KMS-11 (cell line): Measurements from ENCODE around the gene POLR2L.

ENCODE experiments used
- H2AFZ ChIP-seq: fragments of 200-600 bp; sonication (generic); 2 replicates; pipeline ENCODE4 v1.6.1; 2016; ENCODE audit warnings: antibody characterized with exemption, mixed run types, low read depth
- H3K27ac ChIP-seq: fragments of 200-600 bp; sonication (generic); 2 replicates; pipeline ENCODE4 v1.6.1; 2016; ENCODE audit warnings: mild to moderate bottlenecking, mixed run types
- H3K27me3 ChIP-seq: fragments of 200-600 bp; sonication (generic); 2 replicates; pipeline ENCODE4 v1.6.1; 2017; ENCODE audit warnings: mild to moderate bottlenecking, low read depth, mixed run types, moderate library complexity; ENCODE audit not compliant: insufficient read depth
- H3K36me3 ChIP-seq: fragments of 200-600 bp; sonication (generic); 2 replicates; pipeline ENCODE4 v1.6.1; 2017; ENCODE audit warnings: mild to moderate bottlenecking, mixed run types; ENCODE audit not compliant: insufficient read depth
- H3K4me1 ChIP-seq: fragments of 200-600 bp; sonication (generic); 2 replicates; pipeline ENCODE4 v1.6.1; 2016; ENCODE audit warnings: mild to moderate bottlenecking, low read depth, mixed run types; ENCODE audit not compliant: poor library complexity, severe bottlenecking
- H3K4me2 ChIP-seq: fragments of 200-600 bp; sonication (generic); 2 replicates; pipeline ENCODE4 v1.7.0; 2016; ENCODE audit warnings: mild to moderate bottlenecking, mixed run types
- H3K4me3 ChIP-seq: fragments of 200-600 bp; sonication (generic); IDR thresholded peaks from 2 replicates; pipeline ENCODE4 v1.6.1; 2017; ENCODE audit warnings: low read depth, low read length, mixed read lengths; ENCODE audit not compliant: insufficient read depth
- H3K79me2 ChIP-seq: fragments of 200-600 bp; sonication (generic); 2 replicates; pipeline ENCODE4 v1.6.1; 2016; ENCODE audit warnings: low read depth, mixed run types; ENCODE audit not compliant: insufficient read depth
- H3K9ac ChIP-seq: fragments of 200-600 bp; sonication (generic); 2 replicates; pipeline ENCODE4 v1.6.1; 2016; ENCODE audit warnings: mild to moderate bottlenecking, mixed run types
- H4K20me1 ChIP-seq: fragments of 200-600 bp; sonication (generic); 2 replicates; pipeline ENCODE4 v1.6.1; 2016; ENCODE audit warnings: mild to moderate bottlenecking, mixed run types; ENCODE audit not compliant: insufficient read depth
- TF ChIP-seq, protein P1 (sequence below): fragments of 200-600 bp; sonication (generic); conservative IDR thresholded peaks from 2 replicates; pipeline ENCODE4 v1.6.1; 2017; ENCODE audit warnings: low read depth, mild to moderate bottlenecking, antibody characterized with exemption, low read length, moderate library complexity, mixed read lengths

The POLR2L gene

DNA sequence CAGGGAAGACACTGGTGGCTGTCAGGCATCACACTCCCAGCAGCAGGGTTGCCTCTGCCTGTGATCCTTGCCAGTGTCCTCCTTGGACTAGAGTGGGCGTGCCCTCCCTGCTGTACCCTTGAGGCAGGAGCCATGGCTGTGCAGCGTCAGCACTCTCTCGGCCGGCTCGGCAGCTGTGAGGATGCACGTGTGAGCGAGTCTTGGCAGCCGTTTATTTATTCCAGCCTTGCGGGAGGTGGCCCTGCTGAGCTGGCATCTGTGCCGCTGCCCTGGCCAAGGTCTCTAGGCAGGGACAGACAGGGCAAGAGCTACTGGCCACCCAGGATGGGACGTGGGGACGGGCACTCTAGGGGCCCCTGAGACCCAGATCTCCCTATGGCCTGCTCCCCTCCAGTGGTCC is 34.2 kb upstream of the POLR2L start:
- no peaks in the 10 kb centered on the region for H3K79me2 ChIP-seq
- H3K4me2 ChIP-seq, result no peak overlapping the region
- H3K4me3 ChIP-seq, result no peak overlapping the region
- no peak overlapping the region for H3K27ac ChIP-seq
- H3K36me3 ChIP-seq, result no peaks in the 10 kb centered on the region
- no peaks in the 10 kb centered on the region for H3K27me3 ChIP-seq
- TF ChIP-seq, protein P1, sequence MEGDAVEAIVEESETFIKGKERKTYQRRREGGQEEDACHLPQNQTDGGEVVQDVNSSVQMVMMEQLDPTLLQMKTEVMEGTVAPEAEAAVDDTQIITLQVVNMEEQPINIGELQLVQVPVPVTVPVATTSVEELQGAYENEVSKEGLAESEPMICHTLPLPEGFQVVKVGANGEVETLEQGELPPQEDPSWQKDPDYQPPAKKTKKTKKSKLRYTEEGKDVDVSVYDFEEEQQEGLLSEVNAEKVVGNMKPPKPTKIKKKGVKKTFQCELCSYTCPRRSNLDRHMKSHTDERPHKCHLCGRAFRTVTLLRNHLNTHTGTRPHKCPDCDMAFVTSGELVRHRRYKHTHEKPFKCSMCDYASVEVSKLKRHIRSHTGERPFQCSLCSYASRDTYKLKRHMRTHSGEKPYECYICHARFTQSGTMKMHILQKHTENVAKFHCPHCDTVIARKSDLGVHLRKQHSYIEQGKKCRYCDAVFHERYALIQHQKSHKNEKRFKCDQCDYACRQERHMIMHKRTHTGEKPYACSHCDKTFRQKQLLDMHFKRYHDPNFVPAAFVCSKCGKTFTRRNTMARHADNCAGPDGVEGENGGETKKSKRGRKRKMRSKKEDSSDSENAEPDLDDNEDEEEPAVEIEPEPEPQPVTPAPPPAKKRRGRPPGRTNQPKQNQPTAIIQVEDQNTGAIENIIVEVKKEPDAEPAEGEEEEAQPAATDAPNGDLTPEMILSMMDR, result no peak
- H2AFZ ChIP-seq, result no peak overlapping the region
- H3K9ac ChIP-seq, result no peak overlapping the region
- H4K20me1 ChIP-seq, result no peaks in the 10 kb centered on the region
- H3K4me1 ChIP-seq, result peaks cover 4% of the 10 kb centered on the region

DNA sequence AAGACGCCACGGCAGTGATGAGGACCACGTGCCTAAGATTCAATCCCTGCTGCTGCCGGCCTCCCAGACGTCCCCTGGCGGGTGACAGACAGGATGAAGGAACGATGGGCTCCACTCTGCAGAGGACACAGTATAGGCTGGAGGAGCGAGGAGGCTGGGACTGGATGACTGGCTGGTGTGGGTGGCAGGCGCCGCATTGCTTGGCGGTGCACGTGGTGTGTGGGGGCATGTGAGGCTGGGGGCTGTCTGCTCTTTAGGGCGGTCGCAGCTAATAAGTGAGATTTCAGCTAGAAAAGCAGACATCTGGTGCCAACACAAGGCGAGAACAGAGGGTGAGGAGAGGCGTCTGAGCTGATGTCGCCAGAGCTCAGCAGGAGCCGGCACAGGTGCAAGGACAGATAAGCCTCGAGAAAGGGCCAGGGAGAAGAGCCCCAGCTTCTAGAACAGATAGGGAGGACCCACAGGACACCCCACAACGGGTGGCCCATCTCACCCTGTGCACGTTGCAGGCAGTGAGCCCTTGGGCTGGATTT is 33.5 kb upstream of the POLR2L start:
- H3K4me1 ChIP-seq, result peaks cover 4% of the 10 kb centered on the region
- no peaks in the 10 kb centered on the region for H3K79me2 ChIP-seq
- no peak overlapping the region for H3K27ac ChIP-seq
- H3K36me3 ChIP-seq, result no peaks in the 10 kb centered on the region
- no peaks in the 10 kb centered on the region for H4K20me1 ChIP-seq
- H3K4me3 ChIP-seq, result no peak overlapping the region
- no peak overlapping the region for H3K4me2 ChIP-seq
- no peak overlapping the region for H3K9ac ChIP-seq
- no peak overlapping the region for H2AFZ ChIP-seq
- TF ChIP-seq, protein P1, result no peak
- no peaks in the 10 kb centered on the region for H3K27me3 ChIP-seq

DNA sequence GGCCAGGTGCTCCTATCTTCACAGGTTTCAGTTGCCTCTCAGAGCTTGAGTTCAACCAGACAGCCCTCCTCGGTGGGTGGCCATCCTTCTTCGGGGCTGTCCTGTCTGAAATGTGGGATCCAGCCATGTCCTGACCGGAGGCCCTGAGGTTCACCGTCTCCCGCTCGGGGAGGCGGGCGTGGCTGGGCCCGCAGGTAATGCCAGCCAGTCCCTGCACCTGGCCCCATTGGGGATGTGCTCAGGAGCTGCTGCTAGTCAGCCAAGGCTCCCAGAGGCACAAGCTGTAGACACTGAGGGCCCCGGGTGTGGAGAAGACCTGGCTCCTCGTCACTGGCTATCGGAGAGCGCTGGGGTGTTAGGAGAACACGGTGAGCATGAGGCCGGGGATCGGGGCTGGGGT is 32.9 kb upstream of the POLR2L start:
- TF ChIP-seq, protein P1, result no peak
- no peak overlapping the region for H3K4me2 ChIP-seq

DNA sequence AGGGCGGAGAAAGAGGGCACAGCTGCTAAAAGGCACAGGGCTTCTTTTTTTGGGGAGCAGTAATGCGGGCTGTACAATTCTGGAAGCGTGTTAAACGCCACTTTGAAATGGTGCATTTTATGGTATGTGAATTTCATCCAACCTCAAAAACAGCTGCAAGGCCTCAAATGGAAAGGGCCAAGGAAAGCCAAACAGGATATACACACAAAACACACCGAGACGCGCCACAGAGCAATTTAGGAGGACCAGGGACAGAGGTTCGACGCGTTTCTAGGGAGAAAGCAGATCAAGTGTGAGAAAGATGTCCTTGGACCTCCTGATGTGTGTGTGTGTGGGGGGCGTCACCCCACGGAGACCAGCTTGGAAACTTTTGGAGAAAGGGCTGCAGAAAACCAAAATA is 31.4 kb upstream of the POLR2L start:
- no peak overlapping the region for H3K4me2 ChIP-seq
- H2AFZ ChIP-seq, result no peak overlapping the region
- no peak overlapping the region for H3K27ac ChIP-seq
- no peaks in the 10 kb centered on the region for H3K79me2 ChIP-seq
- H3K36me3 ChIP-seq, result no peaks in the 10 kb centered on the region
- peaks cover 4% of the 10 kb centered on the region for H3K4me1 ChIP-seq
- H3K4me3 ChIP-seq, result no peak overlapping the region
- H4K20me1 ChIP-seq, result no peaks in the 10 kb centered on the region
- TF ChIP-seq, protein P1, result no peak
- no peak overlapping the region for H3K9ac ChIP-seq
- no peaks in the 10 kb centered on the region for H3K27me3 ChIP-seq

More for the DNA sequence above, 32.9 kb upstream of the POLR2L start:
- Histone ChIP-seq H3K27ac (no peak overlapping the region), H3K9ac (no peak overlapping the region), H3K4me3 (no peak overlapping the region), H3K4me1 (peaks cover 4% of the 10 kb centered on the region), H3K79me2 (no peaks in the 10 kb centered on the region), H2AFZ (no peak overlapping the region), H4K20me1 (no peaks in the 10 kb centered on the region), H3K27me3 (no peaks in the 10 kb centered on the region), H3K36me3 (no peaks in the 10 kb centered on the region)
